ENCODE data around the gene MEF2A.

Gene MEF2A

GRCh38 chr15:99554880-99555488 lies 10.8 kb upstream of the MEF2A start:
- no peak overlapping the region for H3K27ac Mint-ChIP-seq
- H3K27me3 Mint-ChIP-seq: peaks cover 7% of the 10 kb centered on the region
- H3K9me3 Mint-ChIP-seq: no peaks in the 10 kb centered on the region
- H3K4me1 Mint-ChIP-seq: peaks cover 13% of the 10 kb centered on the region
- no peak overlapping the region for H3K4me3 Mint-ChIP-seq
- DNase-seq: no peak
- no peak for ATAC-seq

GRCh38 chr15:99556011-99556410 lies 9.8 kb upstream of the MEF2A start:
- Mint-ChIP-seq H3K27me3 (peaks cover 7% of the 10 kb centered on the region), H3K27ac (no peak overlapping the region), H3K4me1 (peaks cover 7% of the 10 kb centered on the region), H3K4me3 (no peak overlapping the region), H3K9me3 (no peaks in the 10 kb centered on the region)
- no peak for DNase-seq
- no peak for ATAC-seq

- DNase-seq (no peak), ATAC-seq (no peak)
- H3K9me3 Mint-ChIP-seq: no peaks in the 10 kb centered on the region
- H3K4me3 Mint-ChIP-seq: no peak overlapping the region
- H3K27me3 Mint-ChIP-seq: peaks cover 11% of the 10 kb centered on the region
- no peak overlapping the region for H3K27ac Mint-ChIP-seq
- peaks cover 7% of the 10 kb centered on the region for H3K4me1 Mint-ChIP-seq
Observed at GRCh38 chr15:99556578-99556977, 9.2 kb upstream of the MEF2A start.

- H3K4me1 Mint-ChIP-seq: peaks cover 21% of the 10 kb centered on the region
- H3K27ac Mint-ChIP-seq: peak overlapping the region in 1 of 2 donors; percentile 54
- no peak for ATAC-seq
- H3K4me3 Mint-ChIP-seq: no peak overlapping the region
- no peak for DNase-seq
- peaks cover 16% of the 10 kb centered on the region for H3K27me3 Mint-ChIP-seq
- H3K9me3 Mint-ChIP-seq: no peaks in the 10 kb centered on the region
Observed at GRCh38 chr15:99558084-99558483, 7.7 kb upstream of the MEF2A start.

- Mint-ChIP-seq H3K27ac (no peak overlapping the region), H3K9me3 (no peaks in the 10 kb centered on the region), H3K4me3 (no peak overlapping the region), H3K27me3 (peaks cover 14% of the 10 kb centered on the region), H3K4me1 (peaks cover 26% of the 10 kb centered on the region)
- DNase-seq: no peak
- no peak for ATAC-seq
Observed at GRCh38 chr15:99558571-99558970, 7.2 kb upstream of the MEF2A start.

- H3K27ac Mint-ChIP-seq: no peak overlapping the region
- no peaks in the 10 kb centered on the region for H3K9me3 Mint-ChIP-seq
- no peak for ATAC-seq
- H3K27me3 Mint-ChIP-seq: peaks cover 9% of the 10 kb centered on the region
- H3K4me1 Mint-ChIP-seq: peaks cover 30% of the 10 kb centered on the region
- no peak overlapping the region for H3K4me3 Mint-ChIP-seq
- DNase-seq: no peak
Observed at GRCh38 chr15:99561476-99562230, 4.1 kb upstream of the MEF2A start.

- no peak overlapping the region for H3K4me3 Mint-ChIP-seq
- peaks cover 30% of the 10 kb centered on the region for H3K4me1 Mint-ChIP-seq
- no peak overlapping the region for H3K27ac Mint-ChIP-seq
- DNase-seq (no peak), ATAC-seq (no peak)
- no peaks in the 10 kb centered on the region for H3K9me3 Mint-ChIP-seq
- peaks cover 9% of the 10 kb centered on the region for H3K27me3 Mint-ChIP-seq
Observed at GRCh38 chr15:99562238-99562637, 3.5 kb upstream of the MEF2A start.

- peak overlapping the region in 1 of 2 donors; percentile 73 for H3K27ac Mint-ChIP-seq
- peaks cover 9% of the 10 kb centered on the region for H3K27me3 Mint-ChIP-seq
- peak overlapping the region; percentile 25 to 49 for H3K4me3 Mint-ChIP-seq
- ATAC-seq (no peak), DNase-seq (no peak)
- H3K9me3 Mint-ChIP-seq: no peaks in the 10 kb centered on the region
- H3K4me1 Mint-ChIP-seq: peaks cover 43% of the 10 kb centered on the region
Observed at GRCh38 chr15:99564221-99565048, 1.3 kb upstream of the MEF2A start.

- DNase-seq (no peak), ATAC-seq (no peak)
- Mint-ChIP-seq H3K4me3 (peak overlapping the region; percentile 25 to 49), H3K27me3 (peaks cover 9% of the 10 kb centered on the region), H3K9me3 (no peaks in the 10 kb centered on the region), H3K27ac (peak overlapping the region in 1 of 2 donors; percentile 72), H3K4me1 (peaks cover 44% of the 10 kb centered on the region)
Observed at GRCh38 chr15:99565049-99565298, 810 bp upstream of the MEF2A start.

- H3K27me3 Mint-ChIP-seq: peaks cover 7% of the 10 kb centered on the region
- no peaks in the 10 kb centered on the region for H3K9me3 Mint-ChIP-seq
- peaks cover 52% of the 10 kb centered on the region for H3K4me1 Mint-ChIP-seq
- DNase-seq (peak; percentile 29 to 40), ATAC-seq (peak; percentile 34)
- H3K27ac Mint-ChIP-seq: peak overlapping the region; percentile 93 to 98
- H3K4me3 Mint-ChIP-seq: peak overlapping the region; percentile 92 to 98
Observed at GRCh38 chr15:99566157-99566897, 543 bp downstream of the MEF2A start.

- H3K4me3 Mint-ChIP-seq: no peak overlapping the region
- H3K27ac Mint-ChIP-seq: no peak overlapping the region
- H3K9me3 Mint-ChIP-seq: no peaks in the 10 kb centered on the region
- ATAC-seq: no peak
- peaks cover 46% of the 10 kb centered on the region for H3K4me1 Mint-ChIP-seq
- DNase-seq: no peak
- H3K27me3 Mint-ChIP-seq: no peaks in the 10 kb centered on the region
Observed at GRCh38 chr15:99568625-99569352, 3.0 kb downstream of the MEF2A start.

- H3K4me3 Mint-ChIP-seq: no peak overlapping the region
- peak; percentile 59 for ATAC-seq
- H3K27ac Mint-ChIP-seq: no peak overlapping the region
- no peaks in the 10 kb centered on the region for H3K9me3 Mint-ChIP-seq
- no peak for DNase-seq
- no peaks in the 10 kb centered on the region for H3K27me3 Mint-ChIP-seq
- H3K4me1 Mint-ChIP-seq: peaks cover 54% of the 10 kb centered on the region
Observed at GRCh38 chr15:99571299-99571698, 5.5 kb downstream of the MEF2A start.

GRCh38 chr15:99574048-99574447 lies 8.3 kb downstream of the MEF2A start:
- H3K4me3 Mint-ChIP-seq: no peak overlapping the region
- H3K9me3 Mint-ChIP-seq: no peaks in the 10 kb centered on the region
- DNase-seq (no peak), ATAC-seq (no peak)
- no peak overlapping the region for H3K27ac Mint-ChIP-seq
- H3K27me3 Mint-ChIP-seq: no peaks in the 10 kb centered on the region
- peaks cover 63% of the 10 kb centered on the region for H3K4me1 Mint-ChIP-seq

- Mint-ChIP-seq H3K27ac (no peak overlapping the region), H3K4me3 (no peak overlapping the region)
Observed at GRCh38 chr15:99574502-99574901, 8.7 kb downstream of the MEF2A start.

GRCh38 chr15:99578809-99579208 lies 13.0 kb downstream of the MEF2A start:
- Mint-ChIP-seq H3K4me3 (no peak overlapping the region), H3K27me3 (no peaks in the 10 kb centered on the region), H3K4me1 (peaks cover 65% of the 10 kb centered on the region), H3K9me3 (no peaks in the 10 kb centered on the region), H3K27ac (no peak overlapping the region)
- ATAC-seq: no peak
- DNase-seq: no peak

More at GRCh38 chr15:99574502-99574901, 8.7 kb downstream of the MEF2A start:
- H3K27me3 Mint-ChIP-seq: no peaks in the 10 kb centered on the region
- no peaks in the 10 kb centered on the region for H3K9me3 Mint-ChIP-seq
- ATAC-seq: no peak
- no peak for DNase-seq
- peaks cover 64% of the 10 kb centered on the region for H3K4me1 Mint-ChIP-seq

Measured in stimulated activated naive CD8-positive, alpha-beta T cell treated with anti-CD3 and anti-CD28 coated beads, Interleukin-15, amount 100 ng/mL, for 72 hours (primary cell).